ENCODE measurements around the gene AMIGO2. TPM values are rescaled to one million over a fixed set of nuclear protein-coding genes. Genes with fewer than 3 reads are reported as not detected.
"Not testable (repeated sequence)": the region's sequence is repeated elsewhere in the genome, so short reads cannot be mapped to it uniquely, and the experiment has no call there.

AMIGO2 gene
- total and polyA plus RNA-seq, 9 of the 15 experiments (the other 6 are each of a cell fraction or from before 2014, with no cell fraction given): 2.0 to 8.3 (median 3.8) TPM

DNA sequence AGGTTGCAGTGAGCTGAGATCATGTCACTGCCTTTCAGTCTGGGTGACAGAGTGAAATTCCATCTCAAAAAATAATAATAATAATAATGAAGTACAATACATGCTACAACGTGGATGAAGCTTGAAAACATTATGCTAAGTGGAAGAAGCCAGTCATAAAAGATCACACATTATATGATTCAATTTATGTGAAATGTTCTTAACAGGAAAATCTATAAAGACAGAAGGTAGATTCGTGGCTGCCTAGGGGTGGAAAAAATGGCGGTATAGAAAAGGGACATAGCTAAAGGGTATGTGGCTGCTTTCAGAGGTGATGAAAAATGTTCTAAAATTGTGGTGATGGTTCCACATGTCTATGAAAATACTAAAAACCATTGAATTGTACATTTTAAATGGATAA, 41.0 kb upstream of the AMIGO2 start (continued):
- TF ChIP-seq, protein P1, sequence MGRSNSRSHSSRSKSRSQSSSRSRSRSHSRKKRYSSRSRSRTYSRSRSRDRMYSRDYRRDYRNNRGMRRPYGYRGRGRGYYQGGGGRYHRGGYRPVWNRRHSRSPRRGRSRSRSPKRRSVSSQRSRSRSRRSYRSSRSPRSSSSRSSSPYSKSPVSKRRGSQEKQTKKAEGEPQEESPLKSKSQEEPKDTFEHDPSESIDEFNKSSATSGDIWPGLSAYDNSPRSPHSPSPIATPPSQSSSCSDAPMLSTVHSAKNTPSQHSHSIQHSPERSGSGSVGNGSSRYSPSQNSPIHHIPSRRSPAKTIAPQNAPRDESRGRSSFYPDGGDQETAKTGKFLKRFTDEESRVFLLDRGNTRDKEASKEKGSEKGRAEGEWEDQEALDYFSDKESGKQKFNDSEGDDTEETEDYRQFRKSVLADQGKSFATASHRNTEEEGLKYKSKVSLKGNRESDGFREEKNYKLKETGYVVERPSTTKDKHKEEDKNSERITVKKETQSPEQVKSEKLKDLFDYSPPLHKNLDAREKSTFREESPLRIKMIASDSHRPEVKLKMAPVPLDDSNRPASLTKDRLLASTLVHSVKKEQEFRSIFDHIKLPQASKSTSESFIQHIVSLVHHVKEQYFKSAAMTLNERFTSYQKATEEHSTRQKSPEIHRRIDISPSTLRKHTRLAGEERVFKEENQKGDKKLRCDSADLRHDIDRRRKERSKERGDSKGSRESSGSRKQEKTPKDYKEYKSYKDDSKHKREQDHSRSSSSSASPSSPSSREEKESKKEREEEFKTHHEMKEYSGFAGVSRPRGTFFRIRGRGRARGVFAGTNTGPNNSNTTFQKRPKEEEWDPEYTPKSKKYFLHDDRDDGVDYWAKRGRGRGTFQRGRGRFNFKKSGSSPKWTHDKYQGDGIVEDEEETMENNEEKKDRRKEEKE (IDR thresholded peaks at IDR 0.05; ENCODE audit: borderline replicate concordance in 1 of 2, control insufficient read depth in 1 of 2, low read depth in 2 of 2, low read length in 1 of 2): no peak
- TF ChIP-seq FOXP1 (CRISPR knock-in tag; IDR thresholded peaks at IDR 0.05) (no peak), ZNF282 (CRISPR knock-in tag; IDR thresholded peaks at IDR 0.05) (no peak), MYC (IDR thresholded peaks at IDR 0.05; ENCODE audit: low read depth, low read length) (no peak), MYC (CRISPR knock-in tag; IDR thresholded peaks at IDR 0.05; ENCODE audit: borderline replicate concordance, low read depth) (no peak), EWSR1 (IDR thresholded peaks at IDR 0.05; ENCODE audit: borderline replicate concordance, low read depth, partially characterized antibody) (no peak)

DNA sequence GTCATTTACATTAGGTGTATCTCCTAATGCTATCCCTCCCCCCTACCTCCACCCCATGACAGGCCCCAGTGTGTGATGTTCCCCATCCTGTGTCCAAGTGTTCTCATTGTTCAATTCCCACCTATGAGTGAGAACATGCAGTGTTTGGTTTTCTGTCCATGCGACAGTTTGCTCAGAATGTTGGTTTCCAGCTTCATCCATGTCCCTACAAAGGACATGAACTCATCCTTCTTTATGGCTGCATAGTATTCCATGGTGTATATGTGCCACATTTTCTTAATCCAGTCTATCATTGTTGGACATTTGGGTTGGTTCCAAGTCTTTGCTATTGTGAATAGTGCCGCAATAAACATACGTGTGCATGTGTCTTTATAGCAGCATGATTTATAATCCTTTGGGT, 37.5 kb upstream of the AMIGO2 start:
- FAIRE-seq; H3K4me3 ChIP-seq; DNase-seq (ENCODE audit: extremely low read depth in 1 of 4, low spot score in 3 of 4); H4K20me1 ChIP-seq (replicated peaks; ENCODE audit: control insufficient read depth, insufficient read depth, low read length); H3K36me3 ChIP-seq (ENCODE audit: control insufficient read depth, insufficient read depth, low read length); H3K27ac ChIP-seq (ENCODE audit: extremely low read depth, low read depth, low read length); intact Hi-C loops (cut with micrococcal nuclease); CTCF ChIA-PET (ENCODE audit: low intra/inter-chr PET ratio); ATAC-seq; H3K79me2 ChIP-seq (ENCODE audit: control insufficient read depth, insufficient read depth, low read length); H3K4me2 ChIP-seq (ENCODE audit: insufficient read depth, low read length); H3K9ac ChIP-seq (ENCODE audit: insufficient read depth in 1 of 2, low read depth in 2 of 2, low read length in 2 of 2); H3K4me1 ChIP-seq (replicated peaks in 1 of 2; ENCODE audit: control insufficient read depth in 2 of 2, insufficient read depth in 2 of 2, low read length in 2 of 2); H3K27me3 ChIP-seq (ENCODE audit: control insufficient read depth in 2 of 2, insufficient read depth in 2 of 2, low read length in 2 of 2); H2AFZ ChIP-seq (ENCODE audit: low read depth, low read length); in situ Hi-C loops (cut with MboI); H3K9me3 ChIP-seq (replicated peaks; ENCODE audit: control insufficient read depth, insufficient read depth, low read depth, low read length); BruUV-seq (replicated peaks); H3K9me1 ChIP-seq (ENCODE audit: control insufficient read depth, insufficient read depth, low read length); POLR2A ChIA-PET: not testable (repeated sequence)
- 20% methylated on average over 1 of the region's 3 CpGs for WGBS (ENCODE audit: insufficient coverage, low coverage, missing lambda C conversion rate)
